GM21526 (cell line): ENCODE measurements around the gene TNFAIP2.

ENCODE experiments used
- ATAC-seq: cut with Tn5 transposase; IDR thresholded peaks from one replicate; pipeline ENCODE4 v1.9.1; 2021; ENCODE audit warnings: moderate library complexity; ENCODE audit not compliant: unreplicated experiment, low FRiP score

TNFAIP2 gene, protein sequence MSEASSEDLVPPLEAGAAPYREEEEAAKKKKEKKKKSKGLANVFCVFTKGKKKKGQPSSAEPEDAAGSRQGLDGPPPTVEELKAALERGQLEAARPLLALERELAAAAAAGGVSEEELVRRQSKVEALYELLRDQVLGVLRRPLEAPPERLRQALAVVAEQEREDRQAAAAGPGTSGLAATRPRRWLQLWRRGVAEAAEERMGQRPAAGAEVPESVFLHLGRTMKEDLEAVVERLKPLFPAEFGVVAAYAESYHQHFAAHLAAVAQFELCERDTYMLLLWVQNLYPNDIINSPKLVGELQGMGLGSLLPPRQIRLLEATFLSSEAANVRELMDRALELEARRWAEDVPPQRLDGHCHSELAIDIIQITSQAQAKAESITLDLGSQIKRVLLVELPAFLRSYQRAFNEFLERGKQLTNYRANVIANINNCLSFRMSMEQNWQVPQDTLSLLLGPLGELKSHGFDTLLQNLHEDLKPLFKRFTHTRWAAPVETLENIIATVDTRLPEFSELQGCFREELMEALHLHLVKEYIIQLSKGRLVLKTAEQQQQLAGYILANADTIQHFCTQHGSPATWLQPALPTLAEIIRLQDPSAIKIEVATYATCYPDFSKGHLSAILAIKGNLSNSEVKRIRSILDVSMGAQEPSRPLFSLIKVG

DNA sequence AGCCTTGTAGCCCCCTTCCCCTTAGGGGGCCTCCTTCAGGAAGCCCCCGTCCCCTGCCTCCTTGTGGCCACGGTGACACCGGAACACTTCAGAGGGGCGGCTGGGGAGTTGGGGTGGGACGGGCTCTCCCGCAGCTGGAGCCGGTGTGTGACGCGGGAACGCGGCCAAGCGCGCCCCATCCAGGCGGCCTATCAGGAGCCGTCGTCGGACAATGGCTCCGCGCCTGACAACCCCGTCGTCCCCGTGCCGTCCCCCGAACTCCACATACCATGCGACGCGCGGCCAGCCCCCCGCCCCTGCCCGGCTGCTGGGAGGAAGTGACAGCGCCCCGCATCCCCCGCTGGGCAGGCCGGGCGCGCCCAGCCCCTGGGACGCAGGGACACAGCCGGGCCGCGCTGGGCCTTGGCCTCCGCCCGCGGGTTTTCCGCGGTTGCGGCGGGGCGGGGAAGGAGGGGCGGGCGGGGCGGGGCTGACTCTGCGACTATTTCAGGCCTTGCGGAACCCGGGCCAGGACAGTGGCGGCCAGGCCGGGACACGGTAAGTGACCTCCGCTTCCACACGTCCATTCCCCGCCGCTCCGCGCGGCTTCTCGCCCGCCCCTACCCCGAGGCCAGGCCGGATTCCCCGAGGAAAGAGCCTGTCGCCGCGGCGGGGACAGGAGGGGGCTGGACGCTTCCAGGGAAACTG lies at the start of gene TNFAIP2:
Gene TNFAIP2 (plus strand): TSS at position 515 of the 687 bp plus-strand sequence. CDS start 2,997 bp downstream, outside the sequence.
- no peak for ATAC-seq

DNA sequence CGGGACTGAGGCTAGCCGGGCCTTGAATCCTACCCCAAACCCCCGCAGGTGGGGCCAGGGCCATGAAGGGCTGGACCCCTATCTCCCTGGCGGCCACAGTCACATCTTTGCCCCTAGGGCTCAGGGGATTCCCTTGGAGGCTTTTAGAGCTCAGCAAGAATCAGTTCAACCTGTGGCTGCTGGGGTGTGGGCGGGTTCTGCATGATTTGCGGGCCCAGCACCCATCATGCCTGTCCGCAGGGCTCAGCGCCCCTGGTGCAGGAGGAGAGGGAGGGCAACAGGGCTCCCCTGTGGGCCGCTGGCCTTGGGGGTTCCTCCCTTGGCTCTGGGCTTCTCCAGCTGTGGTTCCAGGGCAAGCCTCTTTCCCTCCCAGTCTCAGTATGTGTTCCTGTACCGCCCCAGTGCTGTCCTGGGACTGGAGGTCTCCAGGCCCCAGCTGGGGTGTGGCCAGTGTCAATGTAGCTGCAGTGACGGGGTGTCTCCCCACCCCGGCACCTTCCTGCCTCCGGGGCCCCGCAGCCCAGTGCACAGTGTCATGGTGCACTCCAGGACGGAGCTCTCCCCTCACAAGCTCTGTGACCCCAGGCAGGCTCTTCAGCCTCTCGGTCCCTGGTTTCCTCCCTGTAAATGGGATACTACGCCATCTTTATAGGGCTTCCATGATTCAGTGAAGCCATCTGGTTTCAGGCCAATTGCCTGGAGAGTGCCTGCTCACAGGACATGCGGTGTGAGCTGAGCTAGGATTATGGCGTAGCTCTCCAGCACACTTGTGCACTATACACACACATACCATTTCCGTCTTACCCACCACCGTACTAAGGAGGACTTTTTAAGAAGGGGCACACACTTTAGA lies 49.2 kb upstream of the TNFAIP2 start:
- no peak for ATAC-seq

DNA sequence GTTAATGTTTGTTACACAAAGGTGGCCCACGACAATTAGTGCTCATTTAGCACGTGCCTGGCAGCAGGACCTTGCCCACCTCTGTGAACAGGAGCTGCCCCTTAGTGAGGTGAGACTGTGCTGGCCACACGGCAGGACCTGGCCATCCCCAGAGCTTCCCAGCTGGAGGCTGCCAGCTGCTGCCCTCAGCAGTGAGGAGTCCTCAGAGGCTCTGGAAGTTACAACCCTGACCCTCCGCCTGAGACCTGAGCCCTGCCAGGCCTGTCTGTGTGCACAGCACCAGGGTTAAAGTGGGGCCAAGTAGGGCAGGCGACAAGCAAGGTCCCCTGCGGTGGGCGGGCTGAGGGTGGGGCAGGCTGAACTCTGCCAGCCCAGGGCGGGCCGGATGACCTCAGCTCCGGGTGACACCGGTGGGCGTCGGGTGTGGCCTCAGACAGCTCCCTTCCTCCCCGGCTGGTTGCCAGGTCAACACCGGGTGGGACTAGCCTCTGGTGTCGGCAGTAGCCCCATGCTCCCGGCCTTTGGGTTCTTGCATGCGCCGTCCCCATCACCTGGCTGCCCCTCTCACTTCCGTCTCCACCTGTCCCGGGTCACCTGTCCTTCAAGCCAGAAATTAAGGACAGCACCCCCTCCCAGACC lies 48.4 kb upstream of the TNFAIP2 start:
- ATAC-seq, result no peak

DNA sequence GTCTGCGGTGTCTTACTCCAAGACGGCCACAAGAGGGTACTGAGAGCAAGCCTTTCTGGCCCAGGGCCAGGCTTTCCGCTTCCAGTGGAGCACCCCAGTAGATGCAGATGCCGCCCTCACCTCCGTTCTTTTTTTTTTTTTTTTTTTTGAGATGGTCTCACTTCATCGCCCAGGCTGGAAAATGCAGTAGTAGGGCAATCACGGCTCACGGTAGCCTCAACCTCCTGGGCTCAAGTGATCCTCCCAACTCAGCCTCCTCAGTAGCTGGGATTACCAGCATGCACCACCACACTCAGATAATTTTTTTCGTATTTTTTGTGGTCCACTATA lies 44.9 kb upstream of the TNFAIP2 start:
- ATAC-seq, result no peak

DNA sequence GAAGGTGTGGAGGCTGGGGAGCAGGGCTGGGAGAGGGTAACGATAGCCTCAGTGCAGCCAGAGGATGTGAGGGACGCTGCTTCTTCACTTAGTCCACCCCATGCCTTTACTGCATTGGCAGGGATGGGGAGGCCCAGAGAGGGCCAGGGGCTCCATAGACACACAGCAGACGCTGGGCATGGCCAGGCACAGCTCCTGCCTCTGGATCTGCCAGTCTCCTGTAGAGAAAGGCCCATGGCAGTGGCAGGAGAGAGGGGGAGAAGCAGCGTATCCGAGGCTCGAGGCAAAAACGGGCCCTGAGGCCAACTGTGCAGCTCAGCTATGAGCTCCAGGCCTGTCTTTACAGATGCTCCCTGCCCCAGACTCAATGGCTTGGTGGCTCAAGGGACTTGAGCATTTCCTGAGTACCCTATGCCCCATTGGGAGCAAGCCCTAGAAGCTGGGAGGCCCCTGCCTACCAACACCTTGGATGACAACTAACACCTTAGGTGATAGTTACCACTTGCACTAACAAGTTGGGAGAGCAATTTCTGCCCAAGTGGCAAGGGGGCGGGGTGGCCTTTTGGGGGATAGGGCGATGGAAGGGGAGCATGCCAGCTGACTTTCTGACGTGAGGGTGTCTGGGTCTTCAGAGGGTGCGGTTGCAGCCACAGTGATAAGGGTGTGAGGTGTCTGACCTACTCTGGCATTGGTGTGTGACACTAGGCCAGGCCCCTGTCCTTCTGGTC lies 44.2 kb upstream of the TNFAIP2 start:
- no peak for ATAC-seq

DNA sequence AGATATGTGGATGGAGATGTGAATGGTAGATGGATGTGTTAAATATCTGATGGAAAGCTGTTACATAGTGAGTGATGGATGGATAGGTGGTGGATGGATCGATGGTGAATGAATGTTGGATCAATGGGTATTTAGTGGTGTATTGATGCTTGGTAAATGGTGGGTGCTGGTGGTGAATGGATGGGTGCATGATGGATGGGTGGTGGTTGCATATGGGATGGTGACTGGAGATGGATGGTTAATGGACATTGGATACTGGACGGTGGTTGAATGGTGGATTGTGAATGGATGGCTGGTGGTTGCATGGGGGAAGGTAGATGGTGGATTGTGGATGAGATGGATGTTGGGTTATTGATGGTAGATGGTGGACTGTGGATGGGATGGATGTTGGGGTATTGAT lies 41.3 kb upstream of the TNFAIP2 start:
- ATAC-seq, result no peak

DNA sequence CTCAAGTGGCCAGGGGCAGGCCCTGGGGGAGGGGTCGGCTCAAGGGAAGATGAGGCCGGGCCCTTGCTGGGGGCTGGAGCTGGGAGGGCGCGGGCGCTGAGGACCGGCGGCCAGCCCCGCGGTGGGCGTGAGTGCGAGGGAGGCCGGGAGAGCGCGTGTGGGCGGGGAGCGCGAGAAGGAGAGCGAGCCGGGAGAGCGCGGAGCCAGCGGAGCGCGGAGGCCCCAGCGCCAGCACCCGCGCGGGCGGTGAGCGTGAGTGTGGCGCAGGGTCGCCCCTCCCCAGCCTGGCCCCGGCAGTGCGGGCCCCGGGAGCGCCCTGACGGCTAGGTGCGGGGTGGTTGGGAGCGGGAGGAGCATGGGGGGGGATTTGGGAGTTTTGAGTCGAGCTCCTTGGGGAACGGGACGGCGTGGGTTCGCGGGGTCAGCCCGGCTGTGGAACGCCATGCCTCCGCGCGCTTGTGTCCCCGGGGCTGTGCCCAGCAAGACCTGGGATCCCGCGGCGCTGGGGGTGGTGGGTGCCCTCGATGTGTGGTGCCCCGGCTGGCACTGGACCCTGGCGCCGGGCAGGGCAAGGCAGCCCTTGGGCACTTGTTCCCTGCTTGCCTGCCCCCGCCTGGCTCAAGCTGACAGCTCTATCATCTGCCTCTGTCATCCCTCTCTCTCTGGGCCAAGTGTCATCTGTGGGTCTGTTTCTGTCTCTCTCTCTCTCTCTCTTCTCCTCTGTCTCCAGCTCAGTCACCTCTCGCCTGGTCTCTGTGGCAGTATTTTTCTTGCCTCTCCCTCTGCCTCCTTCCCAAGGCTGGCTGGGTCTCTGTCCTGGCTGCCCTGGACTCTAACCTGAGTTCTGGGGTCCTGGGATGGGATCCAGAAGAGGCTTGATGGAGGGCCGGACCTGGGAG lies 39.0 kb upstream of the TNFAIP2 start, which contains the start of gene LBHD2:
Gene LBHD2 (plus strand): TSS at position 190 of the 899 bp plus-strand sequence. CDS start 1,803 bp downstream, outside the sequence.
- no peak for ATAC-seq

DNA sequence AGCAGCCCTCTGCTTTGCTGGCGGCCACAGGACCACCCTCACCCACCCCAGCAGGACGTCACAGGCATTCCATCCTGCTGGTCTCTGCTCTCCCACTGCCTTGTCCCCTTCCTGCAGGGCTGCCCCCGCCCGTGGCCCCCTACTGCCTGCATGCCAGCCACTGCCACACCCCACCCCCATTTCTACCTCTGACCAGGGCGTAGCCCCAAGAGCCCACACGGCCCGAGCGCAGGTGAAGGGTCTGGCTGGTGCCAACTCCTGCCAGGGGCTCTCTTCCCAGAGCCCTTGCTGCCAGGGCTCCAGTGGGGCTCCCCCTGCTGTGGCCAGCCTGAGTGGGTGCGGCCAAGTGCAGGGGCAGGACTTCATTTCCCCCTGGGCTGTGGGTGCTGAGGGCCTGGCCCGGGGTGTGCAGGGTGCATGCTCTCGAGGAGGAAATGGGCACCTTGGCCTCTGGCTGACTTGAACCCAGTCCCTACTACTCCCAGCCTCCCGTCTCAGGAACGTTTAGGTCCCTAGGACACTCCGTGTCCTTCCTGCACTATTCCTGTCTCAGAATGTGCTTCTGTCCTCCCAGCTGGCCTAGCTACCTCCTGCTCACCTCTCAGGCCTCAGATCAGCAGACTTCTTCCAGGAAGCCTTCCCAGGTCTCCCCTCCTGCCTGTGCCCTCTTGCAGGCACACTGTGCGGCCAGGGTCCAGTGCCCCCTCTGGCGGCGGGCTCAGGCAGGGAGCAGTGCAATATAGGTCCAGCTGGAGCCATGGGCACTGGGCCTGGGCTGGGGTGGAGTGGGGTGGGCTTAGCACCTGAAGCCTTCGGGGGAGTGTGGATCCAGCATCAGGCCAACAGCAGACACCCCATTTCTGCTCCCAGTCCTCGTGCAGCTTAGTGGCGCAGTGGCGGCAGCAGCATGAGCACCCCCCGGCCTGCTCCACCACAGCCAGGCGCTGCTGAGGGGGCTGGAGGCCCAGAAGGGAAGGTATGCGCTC lies 37.9 kb upstream of the TNFAIP2 start:
- no peak for ATAC-seq

DNA sequence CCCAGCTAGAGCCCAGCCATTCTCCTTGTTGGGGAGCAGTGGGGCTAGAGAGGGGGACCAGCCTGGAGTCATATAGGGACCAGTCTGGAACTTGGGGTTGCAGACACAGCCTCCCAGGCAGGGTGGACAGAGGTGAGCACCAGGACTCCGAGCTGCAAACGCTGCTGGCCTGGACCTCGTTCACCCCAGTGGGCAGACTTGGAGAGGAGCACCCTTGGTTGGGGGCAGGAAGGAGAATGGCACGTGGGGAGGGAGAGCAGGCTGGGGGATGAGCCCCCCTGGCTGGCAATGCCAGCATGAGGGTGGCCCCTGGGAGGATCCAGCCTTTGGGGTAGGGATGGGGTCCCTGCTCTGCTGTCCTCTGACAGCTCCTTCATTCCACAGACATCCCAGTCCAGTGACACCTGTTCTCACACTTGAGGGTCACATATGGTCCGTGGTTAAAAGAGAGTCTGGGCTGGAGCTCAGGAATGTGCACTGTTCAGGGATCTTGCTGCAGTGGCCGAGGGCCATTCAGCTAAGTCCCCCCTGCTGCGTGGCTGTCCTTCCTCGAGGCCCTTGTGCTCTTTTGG lies 36.4 kb upstream of the TNFAIP2 start:
- no peak for ATAC-seq

DNA sequence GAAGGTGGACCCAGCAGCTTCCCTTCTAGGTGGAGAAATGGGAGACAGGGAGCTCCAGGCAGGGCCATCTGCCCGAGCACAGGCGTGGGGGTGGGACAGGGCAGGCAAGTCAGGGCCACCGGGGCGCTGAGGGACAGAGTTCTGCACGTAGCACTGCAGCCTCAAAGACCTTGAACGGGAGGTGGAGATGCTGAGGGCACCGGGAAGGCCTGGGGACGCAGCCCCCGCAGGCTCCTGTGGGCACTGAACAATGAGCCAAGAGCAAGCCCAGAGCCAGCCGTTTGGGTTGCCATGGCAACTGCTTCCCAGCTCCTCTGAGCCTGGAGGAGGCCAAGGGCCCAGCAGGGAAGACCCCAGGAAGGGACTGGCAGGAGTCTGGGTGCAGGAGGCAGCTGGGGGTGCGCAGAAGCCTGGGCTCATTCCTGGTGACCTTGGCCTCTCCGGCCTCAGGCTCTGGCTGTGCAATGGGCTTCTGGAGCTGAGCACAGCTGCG lies 35.9 kb upstream of the TNFAIP2 start:
- no peak for ATAC-seq

DNA sequence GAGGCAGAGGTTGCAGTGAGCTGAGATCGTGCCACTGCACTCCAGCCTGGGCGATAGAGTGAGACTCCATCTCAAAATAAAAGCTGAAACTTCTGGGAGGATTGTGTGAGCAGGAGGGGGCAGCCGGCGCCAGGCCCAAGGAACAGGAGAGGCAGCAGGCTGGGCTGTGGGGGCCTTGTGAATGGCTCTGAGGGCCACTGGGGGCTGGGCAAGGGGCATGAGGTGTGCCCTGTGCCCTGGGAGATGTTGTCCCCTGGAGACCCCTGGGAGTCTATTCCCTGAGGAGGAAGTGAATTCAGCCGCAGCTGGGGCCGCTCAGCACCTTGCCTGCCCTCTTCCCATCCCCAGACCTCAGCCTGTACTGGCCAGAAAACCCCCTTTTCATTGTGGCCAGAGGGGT lies 34.3 kb upstream of the TNFAIP2 start:
- no peak for ATAC-seq

DNA sequence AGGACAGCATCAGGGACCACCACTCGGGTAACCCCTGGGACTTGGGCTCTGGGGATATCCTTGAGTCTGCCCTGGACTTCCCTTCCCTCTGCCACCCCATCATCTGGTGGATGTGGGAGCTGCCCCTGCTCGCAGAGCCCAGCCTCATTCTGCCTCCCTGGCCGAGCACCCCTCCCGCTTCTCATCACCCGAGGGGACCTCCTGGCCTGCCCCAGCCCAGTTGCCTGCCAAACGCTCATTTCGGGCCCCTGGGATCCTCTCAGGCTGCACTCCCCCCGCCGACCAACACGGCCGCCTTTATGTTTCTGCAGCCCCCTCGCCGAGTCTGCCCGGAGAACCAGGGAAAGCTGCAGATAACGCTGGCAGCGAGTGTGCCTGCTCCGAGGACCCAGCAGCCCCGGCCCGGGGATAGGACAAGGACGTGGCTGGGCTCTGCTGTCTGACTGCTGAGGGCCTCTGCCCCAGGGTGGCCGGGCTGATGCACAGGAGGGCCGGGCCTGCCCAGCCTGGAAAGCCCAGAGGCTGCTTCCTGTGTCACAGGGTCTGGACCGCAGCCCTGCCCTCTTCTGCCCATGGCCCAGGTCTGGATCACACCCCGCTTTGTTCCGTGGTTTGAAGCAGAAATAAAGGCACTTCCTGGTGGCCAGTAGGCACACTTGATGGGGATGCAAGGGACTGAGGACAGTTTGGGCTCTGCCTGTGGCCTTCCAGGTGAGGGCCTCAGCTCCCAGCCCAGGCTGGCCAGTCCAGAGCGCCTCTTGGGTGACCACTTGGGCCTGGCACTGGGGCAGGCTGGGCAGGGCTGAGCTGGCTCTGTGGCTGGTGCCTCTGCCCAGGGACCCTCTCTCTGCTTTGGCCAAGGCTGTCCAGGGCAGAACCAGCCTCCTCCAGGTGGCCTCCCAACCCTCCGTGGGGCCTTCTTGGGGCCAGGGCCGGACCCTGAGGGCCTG lies 33.6 kb upstream of the TNFAIP2 start:
- ATAC-seq, result no peak

DNA sequence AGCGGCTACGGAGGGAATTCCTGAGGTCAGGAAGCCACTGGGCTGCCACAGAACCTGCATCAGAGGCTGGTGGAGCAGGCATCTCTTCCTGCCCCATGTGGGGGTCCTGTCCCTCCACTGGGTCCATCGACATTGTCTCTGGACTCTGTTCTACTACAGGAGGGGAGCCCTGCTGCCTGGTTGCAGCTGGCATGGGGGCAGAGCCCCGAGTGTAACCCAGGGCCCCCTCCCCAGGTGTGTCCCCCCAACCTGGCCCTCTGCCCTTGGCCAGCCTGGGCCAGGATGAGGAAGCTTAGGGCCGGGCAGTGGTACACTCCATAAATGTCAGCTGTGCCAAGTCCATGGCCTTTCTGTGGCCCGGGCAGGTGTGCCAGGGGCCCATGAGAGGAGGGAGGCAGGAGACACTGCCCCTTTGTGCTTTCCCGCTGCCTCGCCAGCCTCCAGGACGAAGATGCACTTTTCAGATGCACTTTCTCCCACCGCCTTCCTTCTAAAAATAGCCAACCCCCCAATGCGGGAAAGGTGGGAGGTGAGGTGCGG lies 32.7 kb upstream of the TNFAIP2 start:
- no peak for ATAC-seq

DNA sequence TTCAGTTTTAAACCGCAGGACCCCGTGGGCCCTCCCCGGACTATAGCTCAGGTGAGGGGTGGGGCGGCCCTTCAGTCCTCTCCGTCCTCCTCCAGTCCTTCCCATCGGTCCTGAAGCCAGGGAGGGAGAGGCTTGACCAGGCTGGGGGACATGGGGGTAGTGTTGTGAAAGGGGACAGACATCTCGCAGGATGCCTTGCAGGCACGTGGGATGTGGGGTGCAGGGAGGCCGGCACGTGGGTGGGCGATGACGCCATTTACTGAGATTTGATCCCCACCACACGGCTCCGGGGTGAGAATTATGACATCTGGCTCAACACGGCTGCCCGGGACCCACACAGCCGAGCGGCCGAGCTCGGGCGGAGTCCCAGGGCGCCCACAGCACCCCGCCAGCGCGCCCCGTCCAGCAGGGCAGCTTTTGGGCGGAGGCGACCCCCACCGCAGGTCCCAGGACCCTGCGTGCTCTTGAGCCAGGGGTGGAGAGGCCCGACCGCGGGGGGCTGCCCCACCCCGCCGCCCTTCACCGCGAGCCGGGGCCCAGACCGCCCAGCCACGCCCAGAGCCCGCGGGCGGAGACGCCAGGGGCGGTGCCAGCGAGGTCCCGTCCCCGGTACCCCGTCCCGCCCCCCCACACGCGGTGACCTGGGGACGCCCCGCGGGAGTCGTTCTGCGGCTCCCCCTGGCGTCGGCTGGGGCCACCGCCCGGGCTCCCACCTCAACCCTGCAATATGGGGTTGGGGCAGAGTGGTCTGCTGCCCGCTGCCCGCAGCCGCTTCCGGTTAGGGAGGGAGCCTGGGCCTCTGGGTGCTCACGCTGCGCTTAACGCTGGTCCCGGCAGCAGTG lies 32.0 kb upstream of the TNFAIP2 start:
- ATAC-seq, result peak; percentile 49

DNA sequence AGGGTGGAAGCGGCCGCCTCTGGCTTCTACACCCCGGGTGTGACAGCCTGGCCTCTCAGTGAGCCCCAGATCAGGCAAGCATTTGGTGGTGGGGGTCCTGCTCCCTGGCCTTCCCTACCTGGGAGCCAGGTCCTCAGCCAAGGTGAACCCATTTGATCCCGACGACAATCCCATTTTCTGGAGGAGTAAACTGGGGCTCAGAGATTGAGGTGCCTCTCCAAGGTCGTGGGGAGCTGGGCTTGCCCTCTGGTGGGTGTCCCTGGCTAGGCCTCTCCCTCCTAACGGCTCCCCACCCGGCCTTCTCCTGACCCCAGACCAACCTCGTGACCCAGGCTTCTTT lies 31.4 kb upstream of the TNFAIP2 start:
- ATAC-seq, result no peak
